DMS53 treated with DMSO at 0.1 percent for 48 hours (cell line): ENCODE data around the gene EML3.
"Not testable (repeated sequence)": the region's sequence is repeated elsewhere in the genome, so short reads cannot be mapped to it uniquely, and the experiment has no call there.

ENCODE experiments used
- DNase-seq: peaks from one replicate; lab custom pipeline; 2025; ENCODE audit not compliant: unreplicated experiment; lab: John Stamatoyannopoulos, UW

Gene EML3

GRCh38 chr11:62601122-62601371 lies 11.5 kb downstream of the EML3 start:
- DNase-seq, result no peak

GRCh38 chr11:62600367-62601121 lies 12.0 kb downstream of the EML3 start:
- DNase-seq, result no peak

GRCh38 chr11:62599901-62600300 lies 12.7 kb downstream of the EML3 start:
- DNase-seq, result no peak

DNA sequence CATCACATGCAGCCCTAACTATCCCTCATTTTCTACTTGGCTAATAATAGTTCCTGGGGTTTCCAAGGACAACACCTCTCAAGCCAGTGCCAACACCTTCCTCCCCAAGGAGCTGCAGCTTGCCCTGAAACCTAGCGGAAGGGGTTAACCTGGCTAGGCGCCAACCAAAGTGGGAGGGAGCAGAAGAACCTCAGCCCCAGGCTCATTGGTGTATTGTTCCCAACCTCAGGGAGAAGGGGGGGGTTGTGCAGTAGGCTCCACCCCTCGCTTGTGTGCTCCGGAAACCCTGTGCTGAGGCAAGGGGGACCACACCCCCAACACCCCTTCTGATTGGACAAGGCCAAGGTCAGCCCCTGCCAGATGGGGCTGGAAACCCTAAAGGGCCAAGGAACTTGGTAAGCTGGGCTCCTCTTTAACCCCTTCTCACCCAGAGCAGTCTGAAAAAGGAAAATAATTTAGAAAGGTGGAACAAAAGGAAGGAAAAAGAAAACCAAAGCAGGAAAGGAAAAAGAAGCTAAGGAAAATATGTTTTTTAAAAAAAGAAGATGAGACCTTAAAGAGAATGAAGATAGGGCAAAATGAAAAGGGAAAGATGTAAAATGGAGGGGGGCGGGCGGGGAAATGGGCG lies 13.4 kb downstream of the EML3 start:
- DNase-seq, result no peak

DNA sequence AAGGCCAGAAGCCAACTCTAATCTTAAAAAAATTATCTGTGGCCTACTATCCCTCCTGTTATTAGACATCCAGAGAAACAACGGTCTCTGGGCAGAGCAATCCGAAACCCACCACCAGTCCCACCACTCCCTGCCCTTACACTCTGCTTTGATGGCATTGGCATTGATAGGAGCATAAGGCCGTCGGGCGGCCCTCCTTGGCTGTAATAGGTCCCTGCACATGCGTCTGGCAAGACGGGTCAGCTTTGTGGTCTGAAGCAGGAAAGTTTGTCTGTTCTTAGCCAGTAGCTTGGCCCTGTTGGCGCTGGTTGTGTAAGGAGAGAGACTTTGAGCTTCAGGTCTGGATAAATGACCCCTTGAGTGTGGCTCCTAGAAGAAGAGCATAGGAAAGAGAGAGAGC lies 17.5 kb downstream of the EML3 start:
- DNase-seq, result no peak

- peak; percentile 50 for DNase-seq
Observed at GRCh38 chr11:62593434-62594044, 19.0 kb downstream of the EML3 start.

- DNase-seq, result no peak
Observed at GRCh38 chr11:62592989-62593421, 19.6 kb downstream of the EML3 start.

DNA sequence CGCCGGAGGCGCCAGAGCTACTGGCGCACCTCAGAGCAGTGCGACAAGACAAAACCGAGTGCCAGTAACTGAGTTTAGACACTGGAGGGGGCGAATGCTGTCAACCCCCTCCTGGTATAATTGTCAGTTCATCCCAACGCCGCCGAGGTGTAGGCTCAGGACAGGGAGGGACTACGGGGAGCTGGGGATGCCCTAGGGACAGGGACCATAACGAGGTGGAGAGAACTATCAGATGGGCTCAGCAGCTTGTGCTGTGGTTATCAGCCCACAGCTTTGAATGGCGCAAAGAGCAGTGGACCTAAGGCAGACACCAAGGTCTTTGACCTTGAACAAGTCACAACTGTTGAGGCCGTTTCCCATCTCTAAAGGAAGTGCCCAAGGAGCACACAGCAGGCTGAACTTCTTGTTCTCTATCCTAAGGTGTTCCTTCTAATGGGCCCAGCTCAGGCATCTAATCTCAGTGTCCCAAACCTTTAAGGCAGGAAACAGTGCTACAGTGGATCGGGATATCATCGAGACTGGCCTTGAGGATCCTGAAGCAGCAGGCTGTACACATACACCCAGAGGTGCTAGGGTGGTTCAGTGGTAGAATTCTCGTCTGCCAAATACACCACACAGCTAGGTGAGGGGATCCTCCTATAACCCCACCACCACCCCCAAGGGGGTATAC lies 20.3 kb downstream of the EML3 start:
- peak; percentile 55 for DNase-seq

- DNase-seq, result peak; percentile 99
Observed at GRCh38 chr11:62591448-62592145, 21.0 kb downstream of the EML3 start, which contains the start of gene TUT1. Gene TUT1, minus strand, starts transcription at chr11:62591523. Its CDS starts 38 bp downstream, at chr11:62591485.

DNA sequence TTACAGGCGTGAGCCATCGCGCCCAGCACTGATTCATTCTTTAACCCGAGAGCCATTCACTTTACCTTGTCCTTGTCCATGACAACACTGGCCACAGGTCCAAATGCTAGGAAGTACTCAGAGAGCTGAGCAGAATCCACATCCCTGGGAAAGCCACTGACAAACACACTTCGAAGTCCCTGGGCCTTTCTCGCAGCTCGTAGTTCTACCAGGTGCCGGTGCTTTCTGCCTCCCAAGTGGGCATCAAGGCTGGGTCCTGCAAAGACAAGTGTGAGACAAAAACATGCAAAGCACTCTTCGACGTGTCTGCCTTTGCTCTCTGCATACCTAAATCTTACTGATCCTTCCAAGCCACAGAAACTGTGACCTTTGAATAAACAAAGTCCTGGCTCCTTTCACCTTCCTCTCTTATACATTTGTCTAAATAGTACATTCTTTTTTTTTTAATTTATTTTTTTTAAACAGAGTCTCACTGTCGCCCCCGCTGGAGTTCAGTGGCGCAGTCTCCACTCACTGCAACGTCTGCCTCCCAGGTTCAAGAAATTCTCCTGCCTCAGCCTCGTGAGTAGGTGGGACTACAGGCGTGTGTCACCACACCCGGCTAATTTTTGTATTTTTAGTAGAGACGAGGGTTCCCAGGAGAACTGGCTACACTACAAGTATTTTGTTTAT lies 23.5 kb downstream of the EML3 start:
- DNase-seq, result no peak

DNA sequence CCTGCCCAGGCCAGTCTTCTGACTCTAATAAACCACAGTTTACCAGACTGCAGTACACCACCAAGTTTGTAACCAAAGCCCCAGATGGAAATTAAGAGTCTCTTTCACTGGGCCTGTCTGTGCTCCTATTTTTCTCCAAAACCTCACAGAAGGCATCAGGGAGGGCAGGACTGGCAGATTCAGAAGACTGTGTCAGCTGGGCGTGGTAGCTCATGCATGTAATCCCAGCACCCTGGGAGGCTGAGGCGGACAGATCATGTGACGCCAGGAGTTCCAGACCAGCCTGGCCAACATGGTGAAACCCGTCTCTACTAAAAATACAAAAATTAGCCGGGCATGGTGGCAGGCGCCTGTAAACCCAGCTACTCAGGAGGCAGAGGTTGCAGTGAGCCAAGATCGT lies 27.2 kb downstream of the EML3 start:
- not testable (repeated sequence) for DNase-seq

- DNase-seq, result not testable (repeated sequence)
Observed at GRCh38 chr11:62581735-62582134, 30.8 kb downstream of the EML3 start.

DNA sequence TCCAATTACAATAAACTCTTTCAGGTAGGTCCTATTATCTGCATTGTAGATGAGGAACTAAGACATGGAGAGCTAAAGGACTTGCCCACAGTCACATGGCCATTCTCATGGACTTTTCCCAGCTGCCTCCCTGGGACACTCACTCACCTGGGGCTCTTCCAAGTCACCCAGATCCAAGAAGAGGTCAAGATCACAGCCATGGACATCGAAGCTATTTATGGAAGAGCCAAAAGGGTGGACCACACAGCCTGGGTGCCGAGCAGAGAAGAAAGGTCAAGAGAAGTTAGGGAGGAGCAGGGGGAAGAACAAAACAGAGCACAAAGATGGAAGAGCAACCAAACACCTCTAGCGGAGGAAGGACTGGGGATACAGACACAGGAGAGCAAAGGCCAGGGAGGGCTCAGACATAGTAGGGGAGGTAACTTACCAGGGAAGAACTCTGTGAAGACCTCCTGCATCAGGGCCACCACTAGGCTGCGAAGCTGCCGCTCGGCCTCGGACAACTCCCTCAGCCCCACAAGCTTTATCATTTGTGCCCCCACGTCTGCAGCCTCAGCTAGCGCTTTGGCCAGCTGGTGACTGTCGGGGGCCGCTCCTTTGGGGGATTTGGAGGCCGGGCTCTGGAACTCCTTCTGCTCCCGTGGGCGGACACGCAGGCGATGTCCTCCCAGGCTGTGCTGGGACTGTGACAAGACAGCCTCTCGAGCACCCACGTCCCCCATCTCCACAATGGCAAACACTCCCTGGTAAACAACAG lies 31.4 kb downstream of the EML3 start:
- no peak for DNase-seq

GRCh38 chr11:62579252-62579651 lies 33.3 kb downstream of the EML3 start:
- DNase-seq, result no peak

- DNase-seq, result no peak
Observed at GRCh38 chr11:62578541-62578940, 34.0 kb downstream of the EML3 start.

DNA sequence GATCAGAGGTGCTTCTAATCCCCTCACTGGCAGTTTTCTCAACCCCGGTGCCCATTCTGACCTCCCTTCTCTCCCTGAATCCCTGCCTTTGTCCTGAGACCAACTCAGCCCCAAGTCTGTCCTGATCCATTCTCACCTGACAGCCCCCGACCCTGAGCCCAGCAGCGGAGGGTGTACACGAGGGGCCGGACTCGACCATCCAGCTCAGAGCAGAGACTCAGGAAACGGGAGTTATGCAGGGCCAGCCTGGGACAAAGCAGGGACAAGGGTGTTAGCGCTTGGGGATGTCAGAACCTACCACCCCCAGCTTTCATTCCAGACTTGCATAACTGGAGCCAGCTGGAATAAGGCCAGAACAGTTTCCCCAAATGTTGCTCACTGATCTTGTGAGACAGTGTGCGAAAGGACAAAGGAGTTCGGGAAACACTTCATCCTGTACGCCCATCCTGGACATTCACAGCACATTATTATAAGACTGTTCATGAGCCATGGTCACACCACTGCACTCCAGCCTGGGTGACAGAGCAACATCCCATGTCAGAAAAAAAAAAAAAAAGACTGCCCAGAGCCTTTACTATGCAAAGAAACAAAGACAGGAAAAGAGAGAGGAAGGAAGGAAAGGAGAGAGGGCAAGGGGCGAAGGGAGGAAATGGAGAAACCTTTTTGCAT lies 35.4 kb downstream of the EML3 start:
- DNase-seq, result no peak

GRCh38 chr11:62575837-62576236 lies 36.7 kb downstream of the EML3 start:
- no peak for DNase-seq

DNA sequence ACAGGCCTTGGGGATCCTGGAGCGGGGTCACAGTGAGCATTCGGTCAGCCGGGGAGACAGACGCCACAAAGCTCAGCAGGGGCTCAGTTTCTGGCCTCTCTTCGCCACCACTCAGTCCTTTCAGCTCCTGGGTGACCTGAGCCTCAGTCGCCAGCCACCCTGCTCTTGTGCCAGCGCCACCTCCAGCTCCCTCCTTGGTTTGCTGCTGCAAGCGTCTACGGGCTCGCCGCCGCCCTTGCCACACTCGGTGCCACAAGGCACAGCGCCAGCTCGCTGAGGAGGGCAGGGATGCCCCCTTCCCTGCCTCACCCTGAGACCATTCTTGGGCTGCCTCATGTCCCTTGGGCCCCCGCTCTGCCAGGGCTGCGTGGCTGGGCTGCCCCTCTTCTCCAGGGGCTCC lies 37.4 kb downstream of the EML3 start:
- no peak for DNase-seq

DNA sequence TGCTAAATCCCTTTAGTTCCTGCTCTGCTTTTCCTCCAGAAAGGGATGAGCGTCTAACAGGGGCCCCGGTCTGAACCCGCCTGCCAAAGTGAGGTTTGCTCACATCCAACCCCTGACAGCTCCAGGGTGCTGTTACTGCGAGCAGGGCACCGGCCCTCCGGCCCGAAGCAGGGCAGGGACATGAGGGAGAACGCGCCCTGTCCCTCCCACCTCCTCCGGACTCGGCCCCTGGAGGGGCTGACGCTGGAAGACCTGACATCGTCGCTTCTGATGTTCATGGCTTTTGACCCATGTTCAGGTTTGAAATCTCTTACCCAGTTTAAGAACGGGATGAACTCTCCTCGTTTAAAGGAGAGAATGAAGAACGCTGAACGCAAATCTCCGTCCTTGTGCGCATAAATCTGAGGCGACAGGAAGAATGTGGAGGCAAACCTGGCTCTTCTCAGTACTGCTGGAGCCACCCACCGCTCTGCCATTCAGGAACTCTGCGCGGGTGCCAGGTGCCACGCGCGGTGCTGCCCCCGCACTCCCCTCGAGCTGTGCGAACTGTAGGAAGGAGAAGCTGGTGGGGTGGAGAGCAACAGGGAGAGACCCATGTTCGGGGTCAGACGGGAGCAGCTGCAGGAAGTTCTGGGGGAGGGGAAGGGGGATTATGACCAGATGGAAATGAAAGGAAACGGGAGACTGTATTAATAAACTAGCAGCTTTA lies 38.1 kb downstream of the EML3 start:
- DNase-seq, result peak; percentile 22
